GM23248 (cell line): ENCODE data around the gene VTI1A. TPM values are rescaled to one million over a fixed set of nuclear protein-coding genes. Genes with fewer than 3 reads are reported as not detected.

Experiments
- DNase-seq: peaks from one replicate; pipeline ENCODE4 v3.0.0-alpha.2; 2015
- H2AFZ ChIP-seq: fragments of 200-600 bp; sonication (generic); 2 replicates; pipeline ENCODE4 v1.6.1; 2016; ENCODE audit warnings: antibody characterized with exemption
- H3F3A ChIP-seq: fragments of 200-600 bp; sonication (generic); 2 replicates; pipeline ENCODE4 v1.6.1; 2016; ENCODE audit warnings: mild to moderate bottlenecking, antibody characterized with exemption, mixed run types; ENCODE audit not compliant: insufficient read depth
- H3K27ac ChIP-seq: fragments of 200-600 bp; sonication (generic); 2 replicates; pipeline ENCODE4 v1.5.1; 2016; ENCODE audit warnings: mild to moderate bottlenecking
- H3K27me3 ChIP-seq: fragments of 200-600 bp; sonication (generic); replicated peaks from 2 replicates; pipeline ENCODE4 v1.6.1; 2016; ENCODE audit warnings: mild to moderate bottlenecking; ENCODE audit not compliant: insufficient read depth
- H3K36me3 ChIP-seq: fragments of 200-600 bp; sonication (generic); 2 replicates; pipeline ENCODE4 v1.6.1; 2016; ENCODE audit warnings: low read depth, mild to moderate bottlenecking
- H3K4me1 ChIP-seq: fragments of 200-600 bp; sonication (generic); 2 replicates; pipeline ENCODE4 v1.6.1; 2016; ENCODE audit warnings: mild to moderate bottlenecking; ENCODE audit not compliant: insufficient read depth
- H3K4me2 ChIP-seq: fragments of 200-600 bp; sonication (generic); one replicate; pipeline ENCODE4 v1.6.1; 2016; ENCODE audit warnings: mild to moderate bottlenecking; ENCODE audit not compliant: unreplicated experiment
- H3K4me3 ChIP-seq: fragments of 200-600 bp; sonication (generic); 2 replicates; pipeline ENCODE4 v1.5.1; 2016; ENCODE audit warnings: mild to moderate bottlenecking
- H3K79me2 ChIP-seq: fragments of 200-600 bp; sonication (generic); 2 replicates; pipeline ENCODE4 v1.6.1; 2016; ENCODE audit warnings: mild to moderate bottlenecking; ENCODE audit not compliant: insufficient read depth
- H3K9ac ChIP-seq: fragments of 200-600 bp; sonication (generic); 2 replicates; pipeline ENCODE4 v1.6.1; 2016; ENCODE audit warnings: mild to moderate bottlenecking
- H3K9me2 ChIP-seq: fragments of 200-600 bp; sonication (generic); 2 replicates; pipeline ENCODE4 v1.6.1; 2016; ENCODE audit warnings: mixed run types, mild to moderate bottlenecking, moderate library complexity; ENCODE audit not compliant: insufficient read depth
- H3K9me3 ChIP-seq: fragments of 200-600 bp; sonication (generic); one replicate; pipeline ENCODE4 v1.6.1; 2017; ENCODE audit warnings: low read depth
- H4K20me1 ChIP-seq: fragments of 200-600 bp; sonication (generic); 2 replicates; pipeline ENCODE4 v1.6.0; 2016; ENCODE audit not compliant: insufficient read depth
- EZH2 ChIP-seq: fragments of 200-600 bp; sonication (generic); IDR thresholded peaks from 2 replicates; pipeline ENCODE4 v1.6.1; 2018; ENCODE audit warnings: antibody characterized with exemption, mild to moderate bottlenecking; ENCODE audit not compliant: insufficient read depth, poor library complexity, severe bottlenecking
- EZH2phosphoT487 ChIP-seq: fragments of 200-600 bp; sonication (generic); IDR thresholded peaks from 2 replicates; pipeline ENCODE4 v1.6.1; 2018; ENCODE audit warnings: antibody characterized with exemption, moderate library complexity, mild to moderate bottlenecking, low read depth; ENCODE audit not compliant: insufficient read depth
- WGBS, 2 experiments: methylation state at CpG; one replicate each; pipeline ENCODE4 v1.1.6; 2015 to 2017; ENCODE audit warnings: low lambda C conversion rate in 2 of 2, low coverage in 1 of 2; ENCODE audit errors: missing lambda C conversion rate in 2 of 2; 5-methylcytosine and 5-hydroxymethylcytosine counted together
- in situ Hi-C: fragments of 300-500 bp; cut with MboI; formaldehyde crosslinking; loops from 2 replicates; pipeline ENCODE4 v1.15.0; 2020
- polyA plus RNA-seq: library from polyadenylated mRNA; unstranded; fragments of >200 nt; fragmentation: Nextera tagmentation; extraction: Ambion mirVana; gene quantifications from 2 replicates; pipeline ENCODE4 v1.2.1, GENCODE V29; 2016
- total RNA-seq: library from RNA; depleted of rRNA; stranded (reverse); fragments of >200 nt; shearing (Covaris generic); gene quantifications from 2 replicates; pipeline ENCODE4 v1.2.3, GENCODE V29; 2014

The VTI1A gene
- total and polyA plus RNA-seq, 2 experiments from 2014 or later = 21.6 to 26.4 TPM

- no peak overlapping the region for H2AFZ ChIP-seq
- no peak overlapping the region for H3K27ac ChIP-seq
- H3K9me3 ChIP-seq = no peaks in the 10 kb centered on the region
- in situ Hi-C loops = no loop called here
- no peaks in the 10 kb centered on the region for H3K9me2 ChIP-seq
- 97 to 100% methylated on average over 4 of the region's 4 CpGs for WGBS, 2 experiments
- H3K4me3 ChIP-seq = no peak overlapping the region
- no peaks in the 10 kb centered on the region for H3K36me3 ChIP-seq
- H3K9ac ChIP-seq = no peak overlapping the region
- TF ChIP-seq EZH2phosphoT487 = no peak
- no peak for TF ChIP-seq EZH2
- H3K79me2 ChIP-seq = no peaks in the 10 kb centered on the region
- no peak overlapping the region for H3K4me2 ChIP-seq
- DNase-seq = no peak
- H3F3A ChIP-seq = peaks cover 25% of the 10 kb centered on the region
- H3K27me3 ChIP-seq = no peaks in the 10 kb centered on the region
- peaks cover 15% of the 10 kb centered on the region for H3K4me1 ChIP-seq
- H4K20me1 ChIP-seq = no peaks in the 10 kb centered on the region
Measured at GRCh38 chr10:112794201-112794600, 347.2 kb downstream of the VTI1A start.

- no peak overlapping the region for H3K4me3 ChIP-seq
- DNase-seq = no peak
- H3K4me1 ChIP-seq = peaks cover 15% of the 10 kb centered on the region
- H3K79me2 ChIP-seq = no peaks in the 10 kb centered on the region
- 88 to 94% methylated on average over 2 of the region's 2 CpGs for WGBS, 2 experiments
- no peak overlapping the region for H3K27ac ChIP-seq
- no peaks in the 10 kb centered on the region for H3K9me2 ChIP-seq
- TF ChIP-seq EZH2phosphoT487 (no peak), EZH2 (no peak)
- H3K36me3 ChIP-seq = no peaks in the 10 kb centered on the region
- H3F3A ChIP-seq = peaks cover 25% of the 10 kb centered on the region
- H3K9me3 ChIP-seq = no peaks in the 10 kb centered on the region
- no peaks in the 10 kb centered on the region for H3K27me3 ChIP-seq
- no peak overlapping the region for H2AFZ ChIP-seq
- no peak overlapping the region for H3K9ac ChIP-seq
- in situ Hi-C loops = no loop called here
- no peak overlapping the region for H3K4me2 ChIP-seq
- H4K20me1 ChIP-seq = no peaks in the 10 kb centered on the region
Measured at GRCh38 chr10:112795067-112795466, 348.1 kb downstream of the VTI1A start.

GRCh38 chr10:112797197-112797596, 350.2 kb downstream of the VTI1A start:
- Histone ChIP-seq H3K4me1 (peaks cover 15% of the 10 kb centered on the region), H3K36me3 (no peaks in the 10 kb centered on the region), H4K20me1 (no peaks in the 10 kb centered on the region), H3K9me2 (no peaks in the 10 kb centered on the region), H3K9ac (no peak overlapping the region), H2AFZ (no peak overlapping the region), H3K27ac (no peak overlapping the region), H3K79me2 (no peaks in the 10 kb centered on the region), H3K4me2 (no peak overlapping the region), H3F3A (peaks cover 25% of the 10 kb centered on the region), H3K4me3 (no peak overlapping the region), H3K27me3 (no peaks in the 10 kb centered on the region), H3K9me3 (no peaks in the 10 kb centered on the region)
- TF ChIP-seq EZH2 (no peak), EZH2phosphoT487 (no peak)
- in situ Hi-C loops = no loop called here
- no peak for DNase-seq
- WGBS, 2 experiments = 94 to 97% methylated on average over 8 of the region's 8 CpGs

GRCh38 chr10:112797855-112798254, 350.8 kb downstream of the VTI1A start:
- H3K4me2 ChIP-seq = no peak overlapping the region
- no peak overlapping the region for H3K9ac ChIP-seq
- no peak overlapping the region for H3K4me3 ChIP-seq
- 85 to 90% methylated on average over 6 to 9 of the region's 9 CpGs for WGBS, 2 experiments
- no peaks in the 10 kb centered on the region for H3K36me3 ChIP-seq
- H3K4me1 ChIP-seq = peaks cover 12% of the 10 kb centered on the region
- H3F3A ChIP-seq = peaks cover 19% of the 10 kb centered on the region
- no peak for TF ChIP-seq EZH2
- no peak for TF ChIP-seq EZH2phosphoT487
- H2AFZ ChIP-seq = no peak overlapping the region
- no peak overlapping the region for H3K27ac ChIP-seq
- no peaks in the 10 kb centered on the region for H3K9me2 ChIP-seq
- no peaks in the 10 kb centered on the region for H3K9me3 ChIP-seq
- H3K79me2 ChIP-seq = no peaks in the 10 kb centered on the region
- DNase-seq = no peak
- H4K20me1 ChIP-seq = no peaks in the 10 kb centered on the region
- in situ Hi-C loops = no loop called here
- H3K27me3 ChIP-seq = no peaks in the 10 kb centered on the region

- no peaks in the 10 kb centered on the region for H3K36me3 ChIP-seq
- H3F3A ChIP-seq = peaks cover 7% of the 10 kb centered on the region
- WGBS, 2 experiments = 93 to 100% methylated on average over 5 of the region's 5 CpGs
- no peaks in the 10 kb centered on the region for H4K20me1 ChIP-seq
- no peak overlapping the region for H3K27ac ChIP-seq
- H3K4me2 ChIP-seq = no peak overlapping the region
- H2AFZ ChIP-seq = no peak overlapping the region
- H3K27me3 ChIP-seq = no peaks in the 10 kb centered on the region
- no peak for TF ChIP-seq EZH2phosphoT487
- TF ChIP-seq EZH2 = no peak
- H3K79me2 ChIP-seq = no peaks in the 10 kb centered on the region
- H3K4me3 ChIP-seq = no peak overlapping the region
- no peaks in the 10 kb centered on the region for H3K9me3 ChIP-seq
- no peak overlapping the region for H3K9ac ChIP-seq
- in situ Hi-C loops = no loop called here
- DNase-seq = no peak
- no peaks in the 10 kb centered on the region for H3K9me2 ChIP-seq
- peaks cover under 1% of the 10 kb centered on the region; the same call in 1 of the 2 replicates for H3K4me1 ChIP-seq
Measured at GRCh38 chr10:112799038-112799437, 352.0 kb downstream of the VTI1A start.
